HG02852 (cell line): ENCODE data around the gene IL17RE.

ENCODE experiments used
- ATAC-seq: cut with Tn5 transposase; IDR thresholded peaks from one replicate; pipeline ENCODE4 v1.9.1; 2021; ENCODE audit warnings: mild to moderate bottlenecking, moderate library complexity; ENCODE audit not compliant: unreplicated experiment

Gene IL17RE

DNA sequence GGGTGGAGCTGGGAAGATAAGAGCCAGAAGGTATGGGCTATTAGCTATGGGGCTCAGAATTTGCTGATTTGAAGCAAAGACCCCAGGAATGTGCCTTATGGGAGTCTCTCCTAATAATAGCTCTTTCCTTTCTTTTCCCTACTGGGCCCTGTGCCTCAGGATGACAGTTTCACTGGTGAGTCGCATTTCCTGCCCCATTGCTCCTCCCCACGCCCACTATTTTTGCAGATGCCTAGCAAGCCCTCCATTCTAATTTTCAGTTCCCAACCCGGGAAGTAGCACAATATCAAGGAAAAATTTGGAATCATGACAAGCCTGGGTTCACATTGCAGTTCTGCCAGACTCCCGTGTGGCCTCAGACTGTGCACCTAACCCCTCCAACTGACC lies 583 bp downstream of the IL17RE start:
- no peak for ATAC-seq

DNA sequence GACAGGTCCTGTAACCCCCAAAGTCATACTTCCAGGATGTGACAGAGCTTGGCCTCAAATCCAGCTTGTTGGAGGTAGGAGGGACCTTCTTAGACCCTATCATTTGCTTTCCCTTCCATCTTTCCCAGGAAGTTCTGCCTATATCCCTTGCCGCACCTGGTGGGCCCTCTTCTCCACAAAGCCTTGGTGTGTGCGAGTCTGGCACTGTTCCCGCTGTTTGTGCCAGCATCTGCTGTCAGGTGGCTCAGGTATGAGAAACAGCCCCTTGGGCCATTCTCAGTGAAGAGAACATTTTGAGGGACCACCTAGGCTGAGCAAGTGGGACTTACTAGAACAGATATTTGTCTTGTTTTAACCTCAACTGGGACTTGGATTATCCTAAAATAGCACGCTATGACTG lies 1.3 kb downstream of the IL17RE start:
- no peak for ATAC-seq

DNA sequence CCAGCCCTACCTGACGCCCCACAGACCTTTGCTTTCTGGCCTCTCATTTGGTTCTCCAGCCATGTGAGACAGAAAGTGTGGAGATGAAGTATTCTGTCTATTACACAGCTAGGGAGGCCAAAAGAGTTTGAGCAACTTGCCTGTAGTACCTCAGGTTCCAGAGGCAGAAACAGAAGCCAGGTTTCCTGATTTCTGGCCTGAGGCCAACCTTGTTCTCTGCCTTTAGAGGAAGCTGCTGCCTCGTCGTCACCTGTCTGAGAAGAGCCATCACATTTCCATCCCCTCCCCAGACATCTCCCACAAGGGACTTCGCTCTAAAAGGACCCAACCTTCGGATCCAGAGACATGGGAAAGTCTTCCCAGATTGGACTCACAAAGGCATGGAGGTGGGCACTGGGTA lies 3.8 kb downstream of the IL17RE start:
- no peak for ATAC-seq

DNA sequence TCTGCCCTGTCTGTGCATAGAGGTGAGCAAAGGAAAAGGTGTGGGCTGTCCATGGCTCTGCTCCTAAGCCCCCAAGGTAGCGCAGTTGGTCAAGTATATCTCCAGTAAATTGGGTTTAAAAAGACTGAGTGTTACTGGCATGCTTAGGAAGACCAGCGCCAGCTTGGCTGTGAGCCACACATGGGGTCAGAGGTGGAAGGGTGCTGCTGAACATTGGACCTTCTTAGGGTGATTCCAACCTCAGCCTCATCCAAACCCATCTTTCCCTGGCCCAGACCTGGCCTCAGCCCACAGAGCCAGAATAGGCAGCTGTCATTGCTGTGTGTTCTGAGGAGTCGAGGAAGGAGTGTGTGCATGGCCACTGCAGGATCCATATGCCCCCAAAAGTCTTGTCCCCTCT lies 5.6 kb downstream of the IL17RE start:
- no peak for ATAC-seq

DNA sequence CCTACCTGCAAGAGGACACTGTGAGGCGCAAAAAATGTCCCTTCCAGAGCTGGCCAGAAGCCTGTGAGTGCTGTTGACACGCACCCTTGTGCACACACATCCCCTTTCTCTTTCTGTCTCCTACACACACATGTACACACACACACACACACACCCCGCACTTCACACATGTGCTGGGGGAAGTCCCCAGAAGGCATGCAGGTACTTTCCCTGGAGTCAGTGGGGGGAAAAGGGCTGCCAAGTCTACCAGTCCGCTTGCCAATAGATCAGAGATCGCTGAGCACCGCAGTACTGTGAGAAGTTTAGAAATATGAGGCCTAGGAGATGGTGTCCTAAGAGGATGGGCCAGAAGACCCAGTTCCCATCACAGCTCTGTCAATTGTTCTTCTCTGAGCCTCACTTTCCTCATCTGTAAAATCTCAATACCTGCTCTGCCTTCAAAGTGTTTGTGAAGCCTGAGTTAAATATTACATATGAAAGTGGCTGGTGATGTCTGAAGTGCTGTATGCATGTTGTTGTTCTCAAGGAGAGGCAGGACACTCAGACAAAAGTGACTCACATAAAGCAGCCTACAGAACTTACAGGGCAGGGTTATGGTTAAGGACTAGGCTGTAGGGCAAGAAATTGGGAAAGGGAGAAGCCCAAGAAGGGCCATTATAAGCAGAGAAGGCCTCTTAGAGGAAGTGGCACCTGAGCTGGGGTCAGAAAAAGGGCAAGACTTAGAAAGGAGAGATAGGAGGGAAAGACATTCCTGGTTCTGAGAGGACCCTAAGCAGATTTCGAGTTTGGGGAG lies 6.8 kb downstream of the IL17RE start:
- ATAC-seq: no peak

DNA sequence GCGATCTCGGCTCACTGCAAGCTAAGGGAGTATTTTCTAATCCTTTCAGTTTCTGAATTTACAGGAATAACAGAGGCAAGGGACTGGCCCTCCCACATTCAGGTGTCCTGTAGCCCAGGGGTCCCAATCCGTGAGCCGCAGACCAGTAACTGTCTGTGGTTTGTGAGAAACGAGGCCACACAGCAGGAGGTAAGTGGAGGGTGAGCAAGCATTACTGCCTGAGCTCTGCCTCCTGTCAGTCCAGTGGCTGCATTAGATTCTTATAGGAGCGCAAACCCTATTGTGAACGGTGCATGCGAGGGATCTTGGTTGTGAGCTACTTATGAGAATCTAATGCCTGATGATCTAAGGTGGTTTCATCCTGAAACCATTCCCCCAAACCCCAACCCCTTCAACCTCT lies 9.2 kb downstream of the IL17RE start:
- no peak for ATAC-seq

DNA sequence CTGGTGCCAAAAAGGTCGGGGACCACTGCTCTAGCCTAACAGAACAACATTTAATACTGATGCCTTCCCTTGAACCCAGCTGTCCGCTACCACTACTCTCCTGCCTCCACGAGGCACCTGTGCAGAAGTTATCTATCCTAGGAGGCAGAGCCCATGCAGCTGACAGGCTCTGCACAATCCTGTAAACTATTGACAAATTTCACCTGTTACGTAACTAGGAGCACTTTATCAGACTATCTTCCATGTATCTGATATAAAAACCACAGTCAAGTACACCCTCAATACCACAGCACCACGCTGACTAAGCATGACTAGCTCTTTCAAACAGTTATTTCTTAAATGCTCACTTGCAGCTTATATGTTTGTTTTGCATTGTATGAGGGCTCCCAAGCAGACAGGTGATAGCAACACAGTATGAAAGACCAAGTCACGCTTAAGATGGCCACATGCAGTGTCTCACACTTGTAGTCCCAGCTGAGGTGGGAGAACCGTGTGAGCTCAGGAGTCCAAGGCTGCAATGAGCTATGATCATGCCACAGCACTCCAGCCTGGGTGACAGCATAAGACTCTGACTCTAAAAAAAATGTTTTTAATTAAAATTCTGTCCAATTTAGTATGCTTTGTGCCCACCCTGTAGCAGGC lies 9.8 kb downstream of the IL17RE start:
- ATAC-seq: no peak

DNA sequence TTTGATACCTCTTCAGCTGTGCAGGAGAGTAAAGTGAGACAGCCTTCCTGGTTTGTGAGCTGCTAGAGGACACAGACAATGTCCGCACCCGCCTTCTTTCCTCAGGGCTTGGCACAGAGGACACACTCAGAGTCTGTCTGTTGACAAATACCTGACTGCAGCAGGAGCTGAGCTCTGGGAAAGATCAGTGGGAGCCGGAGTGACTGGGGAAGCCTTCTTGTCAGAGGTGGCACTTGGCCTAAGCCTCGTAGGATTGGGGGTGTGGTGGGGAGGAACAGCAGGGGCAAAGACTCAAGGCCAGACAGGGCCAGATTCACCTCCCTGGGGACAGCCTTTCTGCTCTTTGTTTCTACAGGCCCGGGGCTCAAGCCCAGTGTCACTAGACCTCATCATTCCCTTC lies 11.0 kb downstream of the IL17RE start:
- ATAC-seq: no peak

DNA sequence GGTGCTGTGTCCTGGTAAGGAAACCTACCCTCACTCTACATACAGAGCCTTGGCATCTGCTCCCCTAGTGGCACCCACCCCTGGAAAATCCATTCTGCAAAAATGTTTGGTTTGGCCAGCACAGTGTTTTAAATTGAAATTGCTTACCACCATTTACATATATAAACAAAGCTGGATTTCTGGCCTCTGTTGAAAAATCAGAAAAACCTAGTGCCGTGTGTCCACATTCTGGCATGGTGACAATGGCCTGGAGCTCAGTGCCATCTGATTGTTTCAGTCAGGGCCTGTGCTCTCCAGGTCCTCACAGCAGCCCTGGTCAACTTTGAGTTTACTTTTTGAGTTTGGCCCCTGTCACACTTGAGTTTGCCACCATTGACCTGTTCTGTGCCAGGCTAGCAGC lies 11.4 kb downstream of the IL17RE start:
- ATAC-seq: no peak

DNA sequence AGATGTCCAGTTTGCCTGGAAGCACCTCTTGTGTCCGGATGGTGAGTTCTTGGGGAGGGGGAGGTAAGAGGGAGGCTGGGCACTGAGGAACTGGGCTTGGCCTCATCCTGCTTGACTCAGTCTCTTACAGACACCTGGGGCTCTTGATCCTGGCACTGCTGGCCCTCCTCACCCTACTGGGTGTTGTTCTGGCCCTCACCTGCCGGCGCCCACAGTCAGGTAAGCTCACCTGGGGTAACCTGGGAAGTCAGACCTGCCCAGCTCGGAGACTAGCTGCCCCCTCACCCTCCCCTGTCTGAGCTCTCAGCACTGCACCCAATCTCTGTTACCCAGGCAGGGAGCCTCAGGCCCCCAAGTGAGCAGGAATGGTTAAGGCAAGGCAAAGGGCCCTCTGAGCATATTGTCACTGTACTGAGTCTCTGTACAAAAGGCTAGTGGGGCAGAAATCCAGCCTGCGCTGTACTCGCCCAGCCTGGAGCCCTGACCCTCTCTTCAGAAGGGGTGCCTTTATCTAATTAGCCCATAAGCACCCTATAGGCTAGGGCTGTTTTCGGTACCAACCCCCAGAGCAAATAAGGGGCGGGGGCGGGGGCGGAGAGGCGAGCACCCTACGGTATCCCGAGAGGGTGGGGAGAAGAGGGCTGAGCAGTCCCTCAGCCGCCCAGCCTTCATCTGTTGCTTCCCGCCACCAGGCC lies 12.1 kb downstream of the IL17RE start:
- no peak for ATAC-seq

DNA sequence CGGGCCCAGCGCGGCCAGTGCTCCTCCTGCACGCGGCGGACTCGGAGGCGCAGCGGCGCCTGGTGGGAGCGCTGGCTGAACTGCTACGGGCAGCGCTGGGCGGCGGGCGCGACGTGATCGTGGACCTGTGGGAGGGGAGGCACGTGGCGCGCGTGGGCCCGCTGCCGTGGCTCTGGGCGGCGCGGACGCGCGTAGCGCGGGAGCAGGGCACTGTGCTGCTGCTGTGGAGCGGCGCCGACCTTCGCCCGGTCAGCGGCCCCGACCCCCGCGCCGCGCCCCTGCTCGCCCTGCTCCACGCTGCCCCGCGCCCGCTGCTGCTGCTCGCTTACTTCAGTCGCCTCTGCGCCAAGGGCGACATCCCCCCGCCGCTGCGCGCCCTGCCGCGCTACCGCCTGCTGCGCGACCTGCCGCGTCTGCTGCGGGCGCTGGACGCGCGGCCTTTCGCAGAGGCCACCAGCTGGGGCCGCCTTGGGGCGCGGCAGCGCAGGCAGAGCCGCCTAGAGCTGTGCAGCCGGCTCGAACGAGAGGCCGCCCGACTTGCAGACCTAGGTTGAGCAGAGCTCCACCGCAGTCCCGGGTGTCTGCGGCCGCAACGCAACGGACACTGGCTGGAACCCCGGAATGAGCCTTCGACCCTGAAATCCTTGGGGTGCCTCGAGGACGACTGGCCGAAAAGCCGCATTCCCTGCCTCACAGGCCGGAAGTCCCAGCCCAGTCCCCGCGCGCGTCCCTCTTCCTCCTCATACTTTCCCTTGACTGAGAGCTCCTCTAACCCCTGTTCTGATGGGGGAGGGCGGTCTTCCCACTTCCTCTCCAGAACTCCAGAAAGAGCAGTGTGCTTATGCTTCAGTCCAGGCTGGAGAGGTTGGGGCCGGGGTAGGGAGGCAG lies 12.8 kb downstream of the IL17RE start:
- no peak for ATAC-seq

DNA sequence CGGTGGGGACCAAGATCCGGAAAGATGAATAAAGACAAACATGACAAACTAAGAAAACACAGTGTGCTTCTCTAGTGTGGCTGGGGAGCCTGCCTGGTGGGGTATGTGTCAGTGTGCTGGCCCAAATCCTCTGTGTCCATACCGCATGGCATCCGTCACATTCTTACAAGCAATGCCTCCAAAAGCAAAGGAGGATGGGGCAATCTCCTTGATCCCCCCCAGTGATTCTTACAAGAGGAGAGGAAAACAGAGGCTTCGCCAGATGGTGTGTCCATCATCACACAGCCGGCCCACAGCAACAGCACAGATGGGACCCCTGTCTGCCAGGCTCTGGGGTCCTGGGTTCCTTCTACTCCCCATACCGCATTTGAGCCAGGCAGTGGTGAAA lies 13.7 kb downstream of the IL17RE start:
- no peak for ATAC-seq

DNA sequence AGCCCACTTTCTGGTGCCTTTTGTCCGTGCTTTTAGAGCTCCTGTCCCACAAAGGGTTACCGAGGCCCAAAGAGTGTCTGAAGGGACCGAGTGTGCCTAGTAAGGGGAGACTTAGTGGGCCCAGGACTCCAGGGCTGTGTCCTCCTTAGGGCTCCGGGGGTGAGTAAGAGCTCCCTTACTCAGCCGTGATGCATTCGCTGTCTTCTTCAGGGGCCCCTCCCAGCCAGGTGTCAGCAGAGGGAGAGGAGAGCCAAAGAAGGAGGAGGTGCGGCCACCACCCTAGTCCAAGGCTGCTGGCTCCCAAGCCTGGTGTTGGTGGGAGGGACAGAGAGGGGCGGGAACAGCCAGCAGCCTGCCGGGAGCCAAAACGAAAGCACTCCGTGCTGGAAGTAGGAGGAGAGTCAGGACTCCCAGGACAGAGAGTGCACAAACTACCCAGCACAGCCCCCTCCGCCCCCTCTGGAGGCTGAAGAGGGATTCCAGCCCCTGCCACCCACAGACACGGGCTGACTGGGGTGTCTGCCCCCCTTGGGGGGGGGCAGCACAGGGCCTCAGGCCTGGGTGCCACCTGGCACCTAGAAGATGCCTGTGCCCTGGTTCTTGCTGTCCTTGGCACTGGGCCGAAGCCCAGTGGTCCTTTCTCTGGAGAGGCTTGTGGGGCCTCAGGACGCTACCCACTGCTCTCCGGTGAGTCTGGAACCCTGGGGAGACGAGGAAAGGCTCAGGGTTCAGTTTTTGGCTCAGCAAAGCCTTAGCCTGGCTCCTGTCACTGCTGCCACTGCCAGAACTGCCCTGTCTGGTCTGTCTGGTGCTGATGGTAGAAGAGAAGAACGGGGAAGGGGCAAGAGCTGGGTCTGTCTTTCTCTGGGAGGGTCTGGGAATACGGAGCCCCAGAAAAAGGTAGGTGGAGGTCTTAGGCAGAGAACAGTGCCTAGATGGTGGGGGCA lies 14.4 kb downstream of the IL17RE start, which contains the start of gene IL17RC:
Gene IL17RC (plus strand): TSS at position 365 of the 947 bp plus-strand sequence. CDS start 218 bp downstream, at position 583.
- ATAC-seq: no peak

DNA sequence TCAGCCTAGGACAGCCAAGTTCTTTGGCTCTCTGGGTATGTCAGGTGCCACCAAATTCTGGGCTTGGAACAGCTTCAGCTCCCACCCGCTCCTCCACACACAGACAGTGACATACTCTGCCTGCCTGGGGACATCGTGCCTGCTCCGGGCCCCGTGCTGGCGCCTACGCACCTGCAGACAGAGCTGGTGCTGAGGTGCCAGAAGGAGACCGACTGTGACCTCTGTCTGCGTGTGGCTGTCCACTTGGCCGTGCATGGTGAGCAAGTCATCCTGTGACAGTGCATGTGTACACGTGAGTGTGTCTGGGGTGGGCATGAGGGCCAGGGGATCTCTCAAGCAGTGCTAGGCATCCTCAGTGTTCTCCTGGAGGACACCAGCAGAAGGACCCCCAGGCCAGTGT lies 15.2 kb downstream of the IL17RE start:
- ATAC-seq: no peak

DNA sequence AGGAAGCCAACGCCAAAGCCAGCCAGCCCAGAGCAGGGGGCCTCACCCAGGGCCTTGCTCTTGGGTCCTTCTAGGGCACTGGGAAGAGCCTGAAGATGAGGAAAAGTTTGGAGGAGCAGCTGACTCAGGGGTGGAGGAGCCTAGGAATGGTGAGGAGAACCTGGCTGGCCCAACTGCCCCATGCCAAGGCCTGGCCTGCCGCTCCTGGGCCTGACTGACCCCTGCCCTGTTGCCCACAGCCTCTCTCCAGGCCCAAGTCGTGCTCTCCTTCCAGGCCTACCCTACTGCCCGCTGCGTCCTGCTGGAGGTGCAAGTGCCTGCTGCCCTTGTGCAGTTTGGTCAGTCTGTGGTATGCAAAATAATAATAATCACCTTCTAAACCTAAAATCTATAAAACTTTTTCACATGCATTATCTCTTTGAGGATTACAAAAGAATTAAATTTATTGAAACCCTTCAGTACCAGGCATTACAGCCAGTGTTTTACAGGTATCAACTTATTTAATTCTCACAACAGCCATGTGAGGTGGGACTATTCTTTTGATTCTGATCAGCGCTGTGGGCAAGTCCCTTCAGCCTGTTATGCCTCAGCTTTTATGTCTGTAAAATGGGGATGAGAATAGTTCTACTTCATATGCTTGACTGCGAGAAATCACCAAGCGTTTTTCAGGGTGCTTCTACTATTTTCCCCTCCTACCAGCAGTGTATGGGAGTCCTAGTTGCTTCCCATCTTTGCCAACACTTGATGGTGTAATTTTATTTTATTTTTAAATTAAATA lies 15.8 kb downstream of the IL17RE start:
- no peak for ATAC-seq

DNA sequence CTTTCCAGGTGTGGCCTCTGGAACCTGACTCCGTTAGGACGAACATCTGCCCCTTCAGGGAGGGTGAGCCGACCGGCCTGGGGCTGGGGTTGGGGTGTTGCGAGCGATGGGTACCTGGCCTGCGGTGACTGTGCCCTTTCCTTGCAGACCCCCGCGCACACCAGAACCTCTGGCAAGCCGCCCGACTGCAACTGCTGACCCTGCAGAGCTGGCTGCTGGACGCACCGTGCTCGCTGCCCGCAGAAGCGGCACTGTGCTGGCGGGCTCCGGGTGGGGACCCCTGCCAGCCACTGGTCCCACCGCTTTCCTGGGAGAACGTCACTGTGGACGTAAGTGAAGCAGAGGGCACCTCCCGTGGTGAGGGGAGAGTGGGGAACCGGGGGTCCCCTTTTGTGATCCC lies 25.5 kb downstream of the IL17RE start:
- no peak for ATAC-seq

DNA sequence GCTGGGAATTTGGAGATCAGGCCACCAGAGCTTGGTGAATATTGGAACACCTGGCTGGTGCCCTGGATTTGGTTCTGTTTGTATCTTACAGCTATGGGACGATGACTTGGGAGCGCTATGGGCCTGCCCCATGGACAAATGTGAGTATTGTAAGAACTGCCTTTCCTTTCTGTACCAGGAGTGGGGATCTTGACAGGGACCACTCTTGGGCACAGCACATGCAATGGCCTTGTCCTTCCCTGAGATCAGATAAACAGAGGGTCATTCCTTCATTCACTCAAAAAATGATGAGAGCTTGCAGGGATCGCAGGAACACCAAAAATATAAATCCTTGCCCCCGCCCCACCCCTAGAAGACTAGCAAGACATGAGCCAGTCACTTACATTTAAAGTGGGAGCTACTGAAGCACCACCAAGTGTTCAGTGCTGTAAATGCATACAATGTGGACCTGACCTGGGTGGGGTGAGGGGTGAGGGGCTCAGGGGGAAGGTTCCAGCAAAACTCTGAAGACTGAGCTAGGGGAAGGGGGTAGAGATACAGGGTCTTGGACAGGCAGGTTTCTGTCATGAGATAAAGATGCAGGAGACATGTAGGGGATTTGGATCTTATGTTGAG lies 28.3 kb downstream of the IL17RE start:
- no peak for ATAC-seq

DNA sequence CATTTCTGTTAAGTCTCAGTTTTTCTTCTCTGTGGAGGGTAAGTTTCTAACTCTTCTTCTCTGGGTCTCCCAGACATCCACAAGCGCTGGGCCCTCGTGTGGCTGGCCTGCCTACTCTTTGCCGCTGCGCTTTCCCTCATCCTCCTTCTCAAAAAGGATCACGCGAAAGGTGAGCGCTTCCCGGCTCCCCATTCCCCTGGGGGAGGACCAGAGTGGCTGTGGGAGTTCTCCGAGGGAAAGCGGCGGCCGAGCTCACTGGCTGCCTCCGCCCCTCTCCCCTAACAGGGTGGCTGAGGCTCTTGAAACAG lies 29.8 kb downstream of the IL17RE start:
- ATAC-seq: no peak
